SU-DHL-6 (cell line): Measurements from ENCODE around the gene TRPM2.

Source experiments
- H2AFZ ChIP-seq: fragments of 200-600 bp; sonication (generic); 2 replicates; pipeline ENCODE4 v1.6.1; 2014; ENCODE audit warnings: low read depth, mild to moderate bottlenecking, moderate library complexity, mixed read lengths, antibody characterized with exemption, low read length; ENCODE audit not compliant: severe bottlenecking
- H3F3A ChIP-seq: fragments of 200-600 bp; shearing (Covaris generic); 2 replicates; pipeline ENCODE4 v1.6.0; 2016; ENCODE audit warnings: antibody characterized with exemption, mild to moderate bottlenecking; ENCODE audit not compliant: insufficient read depth
- H3K27ac ChIP-seq: fragments of 200-600 bp; sonication (generic); 2 replicates; pipeline ENCODE4 v1.5.1; 2016; ENCODE audit warnings: low read depth, mild to moderate bottlenecking, low read length, moderate library complexity, mixed read lengths
- H3K27me3 ChIP-seq: fragments of 200-600 bp; sonication (generic), shearing (Covaris generic); 2 replicates; pipeline ENCODE4 v1.6.0; 2014; ENCODE audit warnings: mild to moderate bottlenecking, low read length
- H3K36me3 ChIP-seq: fragments of 200-600 bp; sonication (generic); 2 replicates; pipeline ENCODE4 v1.6.1; 2014; ENCODE audit warnings: mild to moderate bottlenecking, low read length, mixed read lengths
- H3K4me2 ChIP-seq: fragments of 300-600, 200-600 bp; shearing (Covaris generic), sonication (generic); 2 replicates; pipeline ENCODE4 v1.6.0; 2014; ENCODE audit warnings: low read length, low read depth, mild to moderate bottlenecking; ENCODE audit not compliant: poor library complexity, severe bottlenecking
- H3K4me3 ChIP-seq: fragments of 200-600 bp; sonication (generic); 2 replicates; pipeline ENCODE4 v1.5.1; 2014; ENCODE audit warnings: antibody characterized with exemption, low read length, mild to moderate bottlenecking, mixed read lengths; ENCODE audit not compliant: insufficient read depth, poor library complexity, severe bottlenecking
- H3K79me2 ChIP-seq: fragments of 200-600 bp; sonication (generic); 2 replicates; pipeline ENCODE4 v1.6.1; 2014; ENCODE audit warnings: mild to moderate bottlenecking, low read length, moderate library complexity; ENCODE audit not compliant: insufficient read depth
- H3K9ac ChIP-seq: fragments of 200-600 bp; sonication (generic); 2 replicates; pipeline ENCODE4 v1.7.0; 2014; ENCODE audit warnings: mild to moderate bottlenecking, low read length
- H3K9me2 ChIP-seq: fragments of 200-600 bp; sonication (generic); replicated peaks from 2 replicates; pipeline ENCODE4 v1.6.1; 2014; ENCODE audit warnings: low read length; ENCODE audit not compliant: insufficient read depth
- H3K9me3 ChIP-seq: fragments of 200-600 bp; sonication (generic); 2 replicates; pipeline ENCODE4 v1.6.1; 2014; ENCODE audit warnings: low read length, mixed read lengths; ENCODE audit not compliant: insufficient read depth
- H4K20me1 ChIP-seq: fragments of 200-600 bp; sonication (generic); 2 replicates; pipeline ENCODE4 v1.6.1; 2014; ENCODE audit warnings: low read depth, mild to moderate bottlenecking, antibody characterized with exemption, low read length, moderate library complexity, mixed read lengths
- CTCF ChIP-seq: fragments of 200-600 bp; sonication (generic); IDR thresholded peaks from one replicate; pipeline ENCODE4 v1.5.1; 2017; ENCODE audit warnings: antibody characterized with exemption, mild to moderate bottlenecking, low read length, moderate library complexity; ENCODE audit not compliant: insufficient read depth, poor library complexity, severe bottlenecking
- EZH2phosphoT487 ChIP-seq: fragments of 200-600 bp; sonication (generic), shearing (Covaris generic); conservative IDR thresholded peaks from 2 replicates; pipeline ENCODE4 v1.6.1; 2018; ENCODE audit warnings: mild to moderate bottlenecking, antibody characterized with exemption, low read length, moderate library complexity, mixed read lengths

The TRPM2 gene

GRCh38 chr21:44482581-44483287, 129.3 kb downstream of the TRPM2 start:
- Histone ChIP-seq H3K36me3 (no peaks in the 10 kb centered on the region), H2AFZ (no peak overlapping the region), H3K9me2 (no peaks in the 10 kb centered on the region), H3K9me3 (no peaks in the 10 kb centered on the region), H3K4me3 (no peak overlapping the region), H3K4me2 (no peak overlapping the region), H3K9ac (no peak overlapping the region), H3K27ac (no peak overlapping the region), H4K20me1 (no peaks in the 10 kb centered on the region), H3F3A (no peaks in the 10 kb centered on the region), H3K79me2 (no peaks in the 10 kb centered on the region), H3K27me3 (no peaks in the 10 kb centered on the region)
- TF ChIP-seq EZH2phosphoT487 = no peak
- no peak for TF ChIP-seq CTCF

- Histone ChIP-seq H4K20me1 (no peaks in the 10 kb centered on the region), H3K27me3 (no peaks in the 10 kb centered on the region), H3K79me2 (no peaks in the 10 kb centered on the region), H3F3A (no peaks in the 10 kb centered on the region), H3K27ac (no peak overlapping the region), H2AFZ (no peak overlapping the region), H3K9me2 (no peaks in the 10 kb centered on the region), H3K9ac (no peak overlapping the region), H3K36me3 (no peaks in the 10 kb centered on the region), H3K9me3 (no peaks in the 10 kb centered on the region), H3K4me2 (no peak overlapping the region), H3K4me3 (no peak overlapping the region)
- no peak for TF ChIP-seq EZH2phosphoT487
- no peak for TF ChIP-seq CTCF
Observed at GRCh38 chr21:44483288-44484237, 130.1 kb downstream of the TRPM2 start.

DNA sequence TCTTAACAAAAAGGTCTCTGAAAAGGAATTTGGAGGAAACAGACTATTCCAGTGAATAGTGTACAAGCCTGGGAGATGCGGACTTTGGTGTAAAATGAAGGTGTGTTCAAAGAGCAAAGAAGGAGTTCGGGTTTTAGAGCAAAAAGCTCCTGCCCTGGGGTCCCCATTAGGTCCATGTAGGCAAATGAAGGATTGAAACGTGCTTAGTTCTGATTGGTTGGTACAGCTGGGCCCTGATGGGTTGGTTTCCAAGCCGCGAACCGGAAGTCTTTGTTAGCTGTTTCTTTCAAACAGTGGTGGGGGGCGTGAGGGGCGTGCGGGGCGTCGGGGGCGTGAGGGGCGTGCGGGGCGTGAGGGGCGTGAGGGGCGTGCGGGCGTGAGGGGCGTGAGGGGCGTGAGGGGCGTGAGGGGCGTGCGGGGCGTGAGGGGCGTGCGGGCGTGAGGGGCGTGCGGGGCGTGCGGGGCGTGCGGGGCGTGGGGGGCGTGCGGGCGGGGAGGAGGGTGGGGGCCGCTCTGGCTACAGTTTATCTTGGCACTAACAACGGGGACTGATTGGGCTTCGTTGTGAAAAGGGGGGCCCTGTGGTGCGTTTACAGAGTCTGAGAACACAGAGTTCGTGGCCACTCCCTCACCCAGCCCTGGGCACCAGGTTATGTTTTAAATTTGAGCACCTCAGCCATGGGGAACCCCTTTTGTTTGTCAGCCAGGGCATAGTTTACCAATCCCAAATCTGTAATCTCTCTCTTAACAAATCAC, 131.3 kb downstream of the TRPM2 start:
- Histone ChIP-seq H4K20me1 (no peaks in the 10 kb centered on the region), H3K9ac (no peak overlapping the region), H3K9me2 (no peaks in the 10 kb centered on the region), H3K27me3 (no peaks in the 10 kb centered on the region), H3K36me3 (no peaks in the 10 kb centered on the region), H3K4me2 (no peak overlapping the region), H3K79me2 (no peaks in the 10 kb centered on the region), H3F3A (no peaks in the 10 kb centered on the region), H2AFZ (no peak overlapping the region), H3K9me3 (no peaks in the 10 kb centered on the region), H3K4me3 (no peak overlapping the region), H3K27ac (no peak overlapping the region)
- no peak for TF ChIP-seq CTCF
- no peak for TF ChIP-seq EZH2phosphoT487
